HG03432 (cell line): ENCODE results near the gene CNNM4.

ENCODE experiments used
- ATAC-seq: cut with Tn5 transposase; IDR thresholded peaks from one replicate; pipeline ENCODE4 v1.9.1; 2021; ENCODE audit warnings: mild to moderate bottlenecking, moderate library complexity; ENCODE audit not compliant: unreplicated experiment

Gene CNNM4

DNA sequence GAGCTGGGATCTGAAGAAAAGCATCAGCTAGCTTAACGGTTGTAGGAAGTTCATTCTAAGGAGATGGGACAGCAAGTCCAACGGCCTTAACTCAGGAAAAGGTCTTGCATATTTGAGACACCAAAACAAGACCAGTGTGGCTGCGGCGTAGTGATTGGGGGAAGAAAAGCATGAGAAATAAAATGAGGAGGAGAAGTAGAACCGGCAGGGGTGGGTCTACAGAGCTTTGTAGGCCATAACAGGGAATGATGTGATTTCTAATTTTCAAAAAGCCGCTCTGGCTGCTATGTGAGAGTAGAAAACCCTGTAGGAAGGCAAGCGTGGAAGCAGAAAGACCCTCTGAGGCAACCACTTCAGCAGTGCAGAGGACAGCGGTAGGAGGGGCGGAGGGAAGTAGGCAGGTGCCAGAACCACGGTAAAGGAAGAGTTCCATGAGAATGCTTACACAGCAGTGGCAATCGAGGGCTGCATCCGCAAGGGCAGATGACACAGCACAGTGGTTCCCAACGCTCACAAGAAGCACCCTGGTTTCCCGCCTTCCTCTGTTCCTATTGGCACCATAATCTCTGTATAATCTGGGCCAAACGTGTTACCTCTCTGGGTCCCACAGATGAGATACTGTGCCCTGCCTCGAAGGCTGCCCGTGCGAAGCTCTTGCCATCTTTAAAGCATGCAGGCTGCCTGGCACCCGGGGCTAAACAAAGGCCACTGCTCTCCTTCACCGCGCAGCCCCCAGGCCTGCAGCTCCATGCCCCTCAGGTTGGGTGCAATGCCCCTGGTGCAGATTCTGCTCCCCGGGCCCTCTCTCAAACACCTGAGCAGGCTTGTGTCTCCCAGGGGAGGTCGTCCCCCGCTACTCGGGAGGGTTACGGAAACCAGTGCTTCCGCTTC is 96.3 kb downstream of the CNNM4 start:
- peak; percentile 23 for ATAC-seq

- peak; percentile 90 for ATAC-seq
Observed at GRCh38 chr2:96857667-96858372, 97.1 kb downstream of the CNNM4 start, which contains the start of gene ANKRD39. TSS of gene ANKRD39 (minus strand) at chr2:96858016. CDS start at chr2:96857987, 29 bp downstream.

- ATAC-seq: no peak
Observed at GRCh38 chr2:96859099-96859649, 98.5 kb downstream of the CNNM4 start.

DNA sequence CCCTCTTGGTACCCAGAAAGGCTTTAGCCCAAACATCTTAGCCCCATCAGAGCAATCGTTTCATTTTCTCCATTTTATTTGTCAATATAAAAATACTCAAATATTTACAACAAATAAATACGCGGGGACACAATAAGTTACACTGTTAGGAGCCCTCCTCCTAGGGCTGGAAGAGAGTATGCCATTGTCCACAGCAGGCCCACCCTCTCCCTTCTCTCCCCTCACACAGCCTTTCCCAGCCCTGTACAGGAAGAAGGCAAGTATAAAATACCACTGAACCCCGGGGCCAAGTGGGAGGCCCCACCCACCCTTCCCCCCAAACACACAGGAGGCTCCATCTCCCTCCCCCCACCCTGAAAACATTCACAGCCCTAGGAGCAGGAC is 99.0 kb downstream of the CNNM4 start:
- ATAC-seq: no peak

GRCh38 chr2:96860065-96861029 is 99.6 kb downstream of the CNNM4 start:
- no peak for ATAC-seq

GRCh38 chr2:96861074-96861473 is 100.4 kb downstream of the CNNM4 start:
- no peak for ATAC-seq
